Gastroesophageal sphincter (tissue), 4 donors: ENCODE measurements around the gene APOH. TPM values are rescaled to one million over a fixed set of nuclear protein-coding genes. Genes with fewer than 3 reads are reported as not detected.

Experiments
- ATAC-seq: fragments of 150-250 bp; one replicate; pipeline ENCODE4 v1.9.1; 2016; ENCODE audit warnings: mild to moderate bottlenecking, moderate library complexity
- H3K27ac ChIP-seq, 4 donors: fragments of 200-600 bp; sonication (generic) in 3 of 4; 1 replicate in 3 of 4; 2 replicates in 1 of 4; pipeline ENCODE4 v1.5.1; 2016 to 2019
- H3K27me3 ChIP-seq: fragments of 200-600 bp; sonication (generic); one replicate; pipeline ENCODE4 v1.5.1; 2019
- H3K36me3 ChIP-seq, 2 donors: fragments of 200-600 bp; sonication (generic); one replicate each; pipeline ENCODE4 v1.5.1; 2019; ENCODE audit warnings: control low read depth in 1 of 2
- H3K4me1 ChIP-seq, 3 donors: fragments of 200-600 bp; sonication (generic); 1 replicate in 2 of 3; 2 replicates in 1 of 3; pipeline ENCODE4 v1.5.1; 2016 to 2019; ENCODE audit warnings: control low read depth in 2 of 3
- H3K4me3 ChIP-seq, 2 donors: fragments of 200-600 bp; sonication (generic); one replicate each; pipeline ENCODE4 v1.5.1; 2019; ENCODE audit warnings: mild to moderate bottlenecking in 1 of 2, moderate library complexity in 1 of 2
- H3K9me3 ChIP-seq, 3 donors: fragments of 200-600 bp; sonication (generic); one replicate each; pipeline ENCODE4 v1.5.1; 2017 to 2019; ENCODE audit warnings: control low read depth in 2 of 3
- EP300 ChIP-seq: sonication (generic); formaldehyde crosslinking; IDR thresholded peaks from one replicate; pipeline ENCODE4 v1.6.1; 2017; ENCODE audit warnings: antibody characterized with exemption, mild to moderate bottlenecking
- POLR2A ChIP-seq, 2 donors: fragments of 450-650 bp; IDR thresholded peaks; one replicate each; pipeline ENCODE4 v1.6.1; 2017; ENCODE audit warnings: antibody characterized with exemption in 2 of 2, mild to moderate bottlenecking in 2 of 2, moderate library complexity in 1 of 2
- POLR2AphosphoS5 ChIP-seq: sonication (generic); formaldehyde crosslinking; IDR thresholded peaks from one replicate; pipeline ENCODE4 v1.6.1; 2017; ENCODE audit warnings: antibody characterized with exemption
- WGBS, 2 donors: methylation state at CpG; one replicate each; pipeline ENCODE4 v1.1.5; 2018; ENCODE audit warnings: low coverage in 1 of 2; 5-methylcytosine and 5-hydroxymethylcytosine counted together
- total RNA-seq, 4 donors: library from RNA; depleted of rRNA; stranded (reverse); fragments of >200 nt; gene quantifications; one replicate each; pipeline ENCODE4 v1.1.0, GENCODE V29; 2016
- TF ChIP-seq, protein P1 (sequence below), 4 experiments: fragments of 200-600 bp in 2 of 4; fragments of 450-650 bp in 2 of 4; sonication (generic) in 1 of 4; IDR thresholded peaks; one replicate each; pipeline ENCODE4 v1.5.1; 2017 to 2019; ENCODE audit warnings: antibody characterized with exemption in 4 of 4, mild to moderate bottlenecking in 2 of 4, moderate library complexity in 2 of 4

The APOH gene
- total RNA-seq, 4 donors from 2014 or later: not detected

DNA sequence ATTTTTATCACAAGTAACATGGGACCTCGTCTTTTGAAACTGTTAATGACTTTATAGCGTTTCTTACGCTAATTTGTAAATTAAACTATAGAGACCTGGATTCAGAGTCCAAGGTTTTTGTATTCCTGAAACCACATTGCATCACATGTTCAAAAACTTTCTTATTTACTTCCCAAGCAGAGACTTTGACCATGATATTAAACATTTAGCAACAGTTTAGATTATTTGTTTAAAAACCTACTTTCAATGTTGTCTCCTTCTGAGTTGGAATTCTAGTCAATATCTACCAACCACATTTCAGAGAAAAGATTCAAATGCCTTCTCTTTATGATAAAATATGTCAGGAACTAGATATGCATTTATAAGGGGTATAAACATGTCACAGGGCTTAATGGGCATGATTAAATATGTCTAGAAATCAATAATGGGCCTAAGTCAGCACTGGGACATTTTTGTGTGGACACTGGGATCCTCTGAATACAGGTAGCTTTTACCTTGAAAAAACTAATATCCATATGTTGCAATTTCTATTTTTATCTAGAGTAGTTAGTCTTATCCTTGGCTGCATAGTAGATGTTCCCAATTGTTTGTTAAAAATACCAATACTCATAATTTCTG, 6.3 kb upstream of the APOH start:
- WGBS, 2 donors: 87 to 92% methylated on average over 3 of the region's 3 CpGs
- no peak for ATAC-seq
- Histone ChIP-seq H3K4me1 (no peaks in the 10 kb centered on the region), H3K4me3 (no peak overlapping the region), H3K27ac (no peak overlapping the region), H3K27me3 (no peaks in the 10 kb centered on the region), H3K9me3 (no peaks in the 10 kb centered on the region), H3K36me3 (no peaks in the 10 kb centered on the region)
- TF ChIP-seq POLR2AphosphoS5 (no peak), EP300 (no peak), POLR2A (IDR thresholded peaks at IDR 0.05) (no peak)
- TF ChIP-seq, protein P1, sequence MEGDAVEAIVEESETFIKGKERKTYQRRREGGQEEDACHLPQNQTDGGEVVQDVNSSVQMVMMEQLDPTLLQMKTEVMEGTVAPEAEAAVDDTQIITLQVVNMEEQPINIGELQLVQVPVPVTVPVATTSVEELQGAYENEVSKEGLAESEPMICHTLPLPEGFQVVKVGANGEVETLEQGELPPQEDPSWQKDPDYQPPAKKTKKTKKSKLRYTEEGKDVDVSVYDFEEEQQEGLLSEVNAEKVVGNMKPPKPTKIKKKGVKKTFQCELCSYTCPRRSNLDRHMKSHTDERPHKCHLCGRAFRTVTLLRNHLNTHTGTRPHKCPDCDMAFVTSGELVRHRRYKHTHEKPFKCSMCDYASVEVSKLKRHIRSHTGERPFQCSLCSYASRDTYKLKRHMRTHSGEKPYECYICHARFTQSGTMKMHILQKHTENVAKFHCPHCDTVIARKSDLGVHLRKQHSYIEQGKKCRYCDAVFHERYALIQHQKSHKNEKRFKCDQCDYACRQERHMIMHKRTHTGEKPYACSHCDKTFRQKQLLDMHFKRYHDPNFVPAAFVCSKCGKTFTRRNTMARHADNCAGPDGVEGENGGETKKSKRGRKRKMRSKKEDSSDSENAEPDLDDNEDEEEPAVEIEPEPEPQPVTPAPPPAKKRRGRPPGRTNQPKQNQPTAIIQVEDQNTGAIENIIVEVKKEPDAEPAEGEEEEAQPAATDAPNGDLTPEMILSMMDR (IDR thresholded peaks at IDR 0.05): no peak

DNA sequence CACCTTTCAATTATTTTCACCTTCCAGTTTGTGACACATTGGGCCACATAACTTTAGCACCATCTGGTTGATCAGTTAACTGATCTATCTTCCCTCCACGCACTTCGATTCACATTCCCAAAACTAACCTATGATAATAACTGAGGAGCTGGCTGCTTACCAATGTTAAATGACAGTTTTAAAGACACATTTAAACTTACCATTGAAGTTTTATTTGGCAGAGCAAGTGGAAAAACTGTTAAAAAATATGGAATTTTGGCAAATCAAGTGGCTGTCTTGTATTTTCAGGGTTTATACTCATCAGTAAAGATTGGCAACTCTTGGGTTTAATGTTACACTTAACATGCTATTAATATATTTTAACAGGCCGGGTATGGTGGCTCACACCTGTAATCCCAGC, 5.4 kb upstream of the APOH start:
- Histone ChIP-seq H3K4me3 (no peak overlapping the region), H3K27ac (no peak overlapping the region), H3K9me3 (no peaks in the 10 kb centered on the region), H3K27me3 (no peaks in the 10 kb centered on the region), H3K4me1 (no peaks in the 10 kb centered on the region), H3K36me3 (no peaks in the 10 kb centered on the region)
- ATAC-seq: no peak
- WGBS, 2 donors: 53 to 96% methylated on average over 2 to 3 of the region's 3 CpGs
- TF ChIP-seq EP300 (no peak), POLR2AphosphoS5 (no peak), POLR2A (IDR thresholded peaks at IDR 0.05) (no peak)
- TF ChIP-seq, protein P1 (IDR thresholded peaks at IDR 0.05): no peak

DNA sequence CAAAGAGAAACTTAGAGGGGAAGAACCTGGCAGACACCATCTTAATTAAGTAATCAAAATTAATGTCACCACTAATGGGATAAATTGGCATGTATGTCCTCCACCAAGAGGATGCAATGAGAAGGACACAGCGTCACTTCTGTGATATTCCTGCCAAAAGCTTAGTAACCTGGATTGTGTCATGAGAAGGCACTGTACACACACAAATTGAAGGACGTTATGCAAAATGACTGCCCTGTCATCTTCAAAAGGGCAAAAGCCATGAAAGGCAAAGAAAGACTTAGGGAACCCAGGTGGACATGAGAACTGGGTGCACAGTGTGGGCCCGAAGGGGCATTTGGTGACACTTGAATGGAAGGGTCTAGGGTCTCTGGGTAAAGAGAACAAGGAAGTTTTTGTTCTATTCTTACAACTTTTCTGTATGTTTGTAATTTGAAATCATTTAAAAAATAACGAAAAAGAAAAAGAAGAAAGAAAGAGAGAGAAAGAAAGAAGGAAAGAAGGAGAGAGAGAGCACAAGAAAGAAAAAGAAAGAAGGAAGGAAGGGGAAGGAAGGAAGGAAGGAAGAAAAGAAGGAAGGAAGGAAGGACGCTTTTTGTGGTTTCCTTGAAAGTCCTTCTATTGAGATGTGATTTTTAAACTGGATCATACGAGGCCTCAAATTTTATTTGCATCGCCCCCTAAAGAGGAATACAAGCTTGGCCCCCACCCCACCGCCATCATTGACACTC, 4.0 kb upstream of the APOH start:
- ATAC-seq: no peak
- Histone ChIP-seq H3K27ac (no peak overlapping the region), H3K36me3 (no peaks in the 10 kb centered on the region), H3K4me3 (no peak overlapping the region), H3K27me3 (no peaks in the 10 kb centered on the region), H3K4me1 (no peaks in the 10 kb centered on the region), H3K9me3 (no peaks in the 10 kb centered on the region)
- WGBS, 2 donors: 78 to 83% methylated on average over 7 to 8 of the region's 8 CpGs
- no peak for TF ChIP-seq EP300
- TF ChIP-seq POLR2AphosphoS5: no peak
- no peak for TF ChIP-seq POLR2A (IDR thresholded peaks at IDR 0.05)
- TF ChIP-seq, protein P1 (IDR thresholded peaks at IDR 0.05): no peak

DNA sequence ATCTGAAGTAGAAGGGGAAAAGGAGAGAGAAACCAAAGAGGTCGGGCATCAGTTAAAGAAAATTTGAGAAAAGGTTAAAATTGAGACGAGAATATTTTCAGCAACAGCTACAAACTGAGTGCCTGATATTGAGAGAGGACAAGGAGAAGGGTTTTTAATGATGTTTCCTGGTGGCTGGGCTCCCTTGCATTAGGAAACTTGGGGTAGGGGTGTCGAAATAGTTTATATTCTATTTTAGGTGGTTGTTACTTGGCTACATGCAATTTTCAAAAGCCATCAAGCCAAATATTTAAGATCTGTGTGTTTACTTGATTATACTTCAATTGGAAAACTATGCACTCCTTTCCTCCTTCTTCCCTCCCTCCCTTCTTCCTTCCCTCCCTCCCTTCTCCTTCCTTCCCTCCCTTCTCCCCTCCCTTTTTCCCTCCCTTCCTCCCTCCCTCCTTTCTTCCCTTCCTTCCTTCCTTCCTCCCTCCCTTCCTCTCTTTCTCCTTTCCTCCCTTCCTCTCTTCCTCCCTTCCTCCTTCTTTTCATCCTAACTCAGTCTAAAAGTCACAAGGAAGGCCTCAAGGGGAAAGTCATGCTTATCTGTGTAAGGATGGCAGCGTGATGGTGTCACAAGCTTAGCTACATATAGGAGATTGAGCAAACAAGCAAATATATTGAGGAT, 1.8 kb upstream of the APOH start:
- no peaks in the 10 kb centered on the region for H3K4me1 ChIP-seq
- WGBS, 2 donors: 78 to 87% methylated on average over 3 to 4 of the region's 4 CpGs
- no peak overlapping the region for H3K27ac ChIP-seq
- no peaks in the 10 kb centered on the region for H3K36me3 ChIP-seq
- TF ChIP-seq POLR2A (IDR thresholded peaks at IDR 0.05) (no peak), EP300 (no peak), POLR2AphosphoS5 (no peak)
- TF ChIP-seq, protein P1 (IDR thresholded peaks at IDR 0.05): no peak
- H3K27me3 ChIP-seq: no peaks in the 10 kb centered on the region
- H3K4me3 ChIP-seq: no peak overlapping the region
- ATAC-seq: no peak
- H3K9me3 ChIP-seq: no peaks in the 10 kb centered on the region
